Nucleus accumbens (tissue), 56 donors: ENCODE data around the gene MAPKAPK3.

ENCODE experiments used
- DNase-seq, 56 donors: peaks; one replicate each; lab custom pipeline; 2025; lab: John Stamatoyannopoulos, UW

Gene MAPKAPK3

GRCh38 chr3:50617096-50617791 is at the start of gene MAPKAPK3:
Gene MAPKAPK3, plus strand, starts transcription at chr3:50617151. Its CDS starts 415 bp downstream, at chr3:50617566.
- DNase-seq: peak in 9 of 56 donors; percentile 33 to 68 (median 54)

GRCh38 chr3:50567386-50568167 is 49.4 kb upstream of the MAPKAPK3 start, which contains the start of gene C3orf18:
Gene C3orf18, minus strand, starts transcription at chr3:50567747. Its CDS starts 2,048 bp downstream, at chr3:50565699.
- peak; percentile 39 to 94 (median 84) for DNase-seq

- peak; percentile 78 to 99 (median 94) for DNase-seq
Observed at GRCh38 chr3:50568947-50569749, 47.8 kb upstream of the MAPKAPK3 start, which contains the start of gene HEMK1. Gene HEMK1, plus strand, starts transcription at chr3:50569522. Its CDS starts 1,583 bp downstream, at chr3:50571105.

GRCh38 chr3:50570508-50571279 is 46.3 kb upstream of the MAPKAPK3 start:
- no peak for DNase-seq

- no peak for DNase-seq
Observed at GRCh38 chr3:50571486-50571885, 45.5 kb upstream of the MAPKAPK3 start.

GRCh38 chr3:50572158-50572557 is 44.8 kb upstream of the MAPKAPK3 start:
- DNase-seq: peak in 48 of 56 donors; percentile 2 to 79 (median 34)

GRCh38 chr3:50572801-50573371 is 44.1 kb upstream of the MAPKAPK3 start:
- DNase-seq: no peak

GRCh38 chr3:50573566-50574443 is 43.1 kb upstream of the MAPKAPK3 start:
- no peak for DNase-seq

GRCh38 chr3:50574444-50574831 is 42.5 kb upstream of the MAPKAPK3 start:
- DNase-seq: no peak

- no peak for DNase-seq
Observed at GRCh38 chr3:50575372-50575771, 41.6 kb upstream of the MAPKAPK3 start.

- no peak for DNase-seq
Observed at GRCh38 chr3:50577348-50577747, 39.6 kb upstream of the MAPKAPK3 start.

- DNase-seq: no peak
Observed at GRCh38 chr3:50580683-50581458, 36.1 kb upstream of the MAPKAPK3 start.

- DNase-seq: no peak
Observed at GRCh38 chr3:50581459-50581842, 35.5 kb upstream of the MAPKAPK3 start.

GRCh38 chr3:50582083-50582482 is 34.9 kb upstream of the MAPKAPK3 start:
- DNase-seq: no peak

GRCh38 chr3:50583897-50584296 is 33.1 kb upstream of the MAPKAPK3 start:
- DNase-seq: peak in 4 of 56 donors; percentile 13 to 57 (median 15)

- no peak for DNase-seq
Observed at GRCh38 chr3:50584391-50584790, 32.6 kb upstream of the MAPKAPK3 start.

GRCh38 chr3:50585919-50586762 is 30.8 kb upstream of the MAPKAPK3 start:
- DNase-seq: no peak
